H4 (cell line): ENCODE data around the gene HYAL1. TPM values are rescaled to one million over a fixed set of nuclear protein-coding genes. Genes with fewer than 3 reads are reported as not detected.

Experiments used
- DNase-seq: peaks from one replicate; pipeline ENCODE4 v3.0.0-alpha.2; 2015; ENCODE audit warnings: low spot score
- total RNA-seq: library from RNA; depleted of rRNA; stranded (reverse); fragments of >200 nt; shearing (Covaris generic); gene quantifications from 2 replicates; pipeline ENCODE4 v1.2.3, GENCODE V29; 2014; rRNA removed

The HYAL1 gene, protein sequence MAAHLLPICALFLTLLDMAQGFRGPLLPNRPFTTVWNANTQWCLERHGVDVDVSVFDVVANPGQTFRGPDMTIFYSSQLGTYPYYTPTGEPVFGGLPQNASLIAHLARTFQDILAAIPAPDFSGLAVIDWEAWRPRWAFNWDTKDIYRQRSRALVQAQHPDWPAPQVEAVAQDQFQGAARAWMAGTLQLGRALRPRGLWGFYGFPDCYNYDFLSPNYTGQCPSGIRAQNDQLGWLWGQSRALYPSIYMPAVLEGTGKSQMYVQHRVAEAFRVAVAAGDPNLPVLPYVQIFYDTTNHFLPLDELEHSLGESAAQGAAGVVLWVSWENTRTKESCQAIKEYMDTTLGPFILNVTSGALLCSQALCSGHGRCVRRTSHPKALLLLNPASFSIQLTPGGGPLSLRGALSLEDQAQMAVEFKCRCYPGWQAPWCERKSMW
- total RNA-seq: not detected in 2 replicates

DNA sequence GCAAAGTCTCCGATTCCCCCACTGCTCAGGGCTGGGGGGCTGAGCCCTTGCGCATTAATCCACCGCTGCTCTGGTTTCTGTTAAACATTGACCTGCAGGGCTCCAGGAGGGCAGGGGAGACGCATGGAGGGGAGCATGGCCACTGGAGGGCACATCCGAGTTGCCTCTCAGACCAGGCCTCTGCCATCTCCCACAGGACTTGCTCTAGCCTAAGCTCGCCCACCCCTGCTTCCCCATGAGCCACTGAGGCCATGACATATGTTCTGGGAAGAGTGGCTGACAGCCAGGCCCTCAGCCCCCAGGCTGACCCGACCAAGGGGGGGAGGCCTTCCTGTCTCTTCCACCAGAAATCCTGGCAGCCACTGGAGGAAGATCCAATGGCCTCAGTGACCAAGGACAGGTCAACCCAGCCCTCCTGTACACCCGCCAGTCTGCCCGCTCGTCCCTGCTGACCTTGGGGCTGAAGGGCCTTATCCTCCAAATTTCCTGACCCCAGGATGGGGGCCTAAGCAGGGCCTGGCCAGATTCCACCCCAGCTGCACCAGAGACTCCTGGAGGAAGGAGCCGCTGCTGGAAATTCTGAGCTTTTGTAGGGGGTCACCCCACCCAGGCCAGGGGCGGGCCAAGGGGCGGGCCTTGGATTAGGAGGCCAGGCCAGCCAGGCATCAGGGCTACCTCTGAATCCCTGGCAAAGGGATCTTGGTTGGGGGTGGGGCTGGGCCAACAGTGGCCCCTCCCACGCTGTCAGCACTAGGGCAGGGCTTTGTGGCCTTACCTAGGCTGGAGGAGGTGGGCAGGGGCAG is at the start of gene HYAL1:
Gene HYAL1, minus strand, starts transcription at position 562 of the 803 bp plus-strand sequence. CDS start 618 bp downstream, outside the sequence.
- DNase-seq: no peak

DNA sequence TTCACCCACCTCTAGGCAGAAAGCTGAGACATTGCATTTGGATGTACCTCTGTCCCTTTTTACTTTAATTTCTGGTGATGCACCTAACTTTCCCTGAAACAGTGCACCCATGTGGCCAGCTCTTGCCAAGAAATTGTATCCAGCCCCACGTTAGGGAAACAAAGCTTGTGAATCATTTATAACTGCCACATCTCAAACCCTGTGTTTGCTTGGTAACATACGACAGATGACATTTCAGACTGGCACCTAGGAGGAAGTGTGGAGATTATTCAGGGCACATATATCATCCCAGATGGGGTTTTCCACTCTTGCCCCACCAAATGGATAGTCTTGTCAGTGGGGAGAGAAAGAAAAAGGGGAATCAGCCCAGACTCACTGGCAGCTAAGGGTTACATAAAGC is 49.4 kb upstream of the HYAL1 start:
- no peak for DNase-seq

DNA sequence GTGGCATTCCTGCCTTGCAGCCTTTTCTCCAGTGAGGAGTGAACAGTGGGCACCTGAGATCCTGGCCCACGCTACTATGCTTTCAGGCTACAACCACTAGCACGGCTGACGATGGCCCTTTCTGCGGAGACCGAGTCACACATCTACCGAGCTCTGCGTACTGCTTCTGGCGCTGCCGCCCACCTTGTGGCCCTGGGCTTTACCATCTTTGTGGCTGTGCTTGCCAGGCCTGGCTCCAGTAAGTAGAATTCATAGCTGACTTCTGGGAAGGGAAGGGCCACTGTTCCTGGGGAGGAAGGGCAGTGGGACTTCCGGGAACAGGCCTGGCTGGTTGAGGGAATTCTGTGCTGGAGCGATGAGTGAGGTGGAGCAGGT is 47.9 kb upstream of the HYAL1 start:
- no peak for DNase-seq

DNA sequence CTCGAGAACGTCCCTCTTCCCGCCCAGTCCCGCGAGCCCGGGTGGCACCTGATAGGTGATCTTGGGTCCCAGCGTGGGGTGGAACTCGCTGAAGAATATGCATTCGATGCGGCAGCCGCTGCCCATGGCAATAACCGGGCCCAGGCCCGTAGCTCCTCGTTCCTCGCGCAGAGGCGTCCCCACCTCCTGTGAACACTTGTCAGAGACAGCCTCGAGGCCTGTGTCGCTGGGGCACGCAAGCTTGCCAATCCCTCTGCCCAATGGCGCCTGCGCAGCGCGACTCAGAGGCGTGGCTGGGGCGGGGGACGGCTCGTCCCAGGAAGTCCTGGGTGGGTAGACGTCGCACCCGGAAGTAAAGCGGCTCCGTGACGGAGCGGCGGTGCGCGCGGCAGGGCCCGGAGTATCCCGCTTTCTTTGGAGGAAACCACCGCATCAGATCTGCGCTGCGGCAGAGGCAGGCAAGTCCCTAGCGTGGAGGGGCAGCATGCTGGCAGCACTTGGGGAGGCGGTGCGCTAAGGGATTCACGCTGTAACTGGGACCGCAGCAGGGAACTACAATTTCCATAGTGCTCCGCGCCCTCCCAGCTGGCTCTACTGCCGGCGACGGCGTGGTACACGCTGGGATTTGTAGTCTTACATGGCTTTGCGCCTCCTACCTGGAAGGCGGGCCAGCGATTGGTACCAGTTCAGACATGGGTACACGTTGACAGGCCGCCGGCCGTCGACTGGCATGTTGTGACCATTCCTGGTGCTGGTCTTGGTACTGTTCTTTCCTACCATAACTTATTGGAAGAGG is 47.4 kb upstream of the HYAL1 start, which contains the start of the genes CYB561D2 and NPRL2:
Gene CYB561D2, plus strand, starts transcription at position 336 of the 796 bp plus-strand sequence. CDS start 572 bp downstream, outside the sequence.
Gene NPRL2, minus strand, starts transcription at position 249 of the 796 bp plus-strand sequence. Its CDS starts 123 bp downstream, at position 126.
- peak; percentile 86 for DNase-seq

DNA sequence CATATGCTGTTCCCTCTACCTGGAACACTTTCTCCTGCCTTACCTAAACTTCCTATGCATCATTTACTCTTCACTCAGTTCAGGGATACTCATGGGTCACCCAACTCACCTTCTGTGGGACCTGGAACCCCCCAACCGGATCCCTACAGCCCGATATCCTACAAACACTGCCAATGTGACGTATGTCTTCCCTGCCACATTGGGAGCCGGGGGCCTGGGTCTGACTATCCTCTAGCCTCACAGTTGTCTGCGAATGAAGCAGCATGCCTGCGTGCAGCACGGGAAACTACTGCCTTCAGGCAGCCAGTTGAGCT is 46.8 kb upstream of the HYAL1 start:
- DNase-seq: no peak

DNA sequence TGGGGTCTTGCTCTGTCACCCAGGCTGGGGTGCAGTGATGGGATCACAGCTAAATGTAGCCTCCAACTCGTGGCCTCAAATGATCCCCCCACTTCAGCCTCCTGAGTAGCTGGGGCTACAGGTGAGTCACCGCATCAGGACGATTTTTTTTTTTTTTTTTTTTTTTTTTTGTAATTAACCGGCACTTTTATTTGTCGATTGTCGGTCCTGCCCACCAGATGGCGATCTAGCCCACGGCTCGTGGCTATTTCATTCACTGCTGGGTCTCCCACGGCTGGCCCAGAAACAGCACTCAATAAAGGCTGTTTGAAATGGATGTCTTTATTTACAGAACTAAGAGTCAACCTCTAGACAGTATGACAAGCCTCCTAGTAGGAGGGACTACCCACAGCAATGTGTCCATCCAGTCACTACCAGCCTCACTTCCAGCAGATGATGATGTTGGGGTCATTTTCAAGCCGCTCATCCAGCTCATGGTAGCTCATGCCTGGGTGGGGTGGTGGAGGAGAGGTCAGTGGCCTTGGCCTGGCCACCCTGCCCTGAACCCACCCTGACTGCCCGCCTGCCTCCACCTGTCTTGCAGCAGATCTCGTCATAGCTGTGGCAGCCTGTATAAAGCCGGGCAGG is 43.9 kb upstream of the HYAL1 start:
- peak; percentile 61 for DNase-seq

DNA sequence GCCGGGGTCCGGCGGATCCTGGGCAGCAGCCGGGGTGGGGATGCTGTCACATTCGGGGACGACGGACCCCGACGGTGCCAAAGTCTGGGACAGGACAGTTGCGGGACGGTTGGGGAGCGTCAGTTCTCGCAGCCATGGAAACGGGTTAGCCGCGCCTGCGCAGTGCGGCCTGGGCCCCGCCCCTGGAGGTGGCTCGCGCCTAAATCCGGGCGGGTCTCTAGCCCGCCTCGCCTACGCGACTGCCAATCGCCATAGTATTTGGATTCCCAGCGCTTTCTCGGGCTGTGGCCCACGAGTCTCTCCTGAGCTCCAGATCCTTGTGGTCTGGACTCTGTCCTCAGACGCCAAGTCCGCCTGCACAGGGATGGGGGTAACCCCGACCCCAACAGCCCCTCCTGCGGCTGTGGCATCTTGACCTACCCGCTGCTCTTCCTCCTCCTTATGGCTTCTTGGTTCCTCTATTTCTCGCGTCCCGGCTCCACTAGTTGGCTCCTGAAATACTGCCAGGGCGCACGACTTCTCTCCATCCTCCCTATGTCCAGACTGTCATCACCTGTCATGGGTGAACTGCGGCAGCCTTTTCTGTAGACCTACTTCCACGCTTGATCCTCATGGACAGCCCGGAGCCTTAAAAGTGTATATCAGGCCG is 42.3 kb upstream of the HYAL1 start, which contains the start of gene ZMYND10:
Gene ZMYND10, minus strand, starts transcription at position 147 of the 649 bp plus-strand sequence. CDS start 153 bp downstream, outside the sequence.
- DNase-seq: no peak

DNA sequence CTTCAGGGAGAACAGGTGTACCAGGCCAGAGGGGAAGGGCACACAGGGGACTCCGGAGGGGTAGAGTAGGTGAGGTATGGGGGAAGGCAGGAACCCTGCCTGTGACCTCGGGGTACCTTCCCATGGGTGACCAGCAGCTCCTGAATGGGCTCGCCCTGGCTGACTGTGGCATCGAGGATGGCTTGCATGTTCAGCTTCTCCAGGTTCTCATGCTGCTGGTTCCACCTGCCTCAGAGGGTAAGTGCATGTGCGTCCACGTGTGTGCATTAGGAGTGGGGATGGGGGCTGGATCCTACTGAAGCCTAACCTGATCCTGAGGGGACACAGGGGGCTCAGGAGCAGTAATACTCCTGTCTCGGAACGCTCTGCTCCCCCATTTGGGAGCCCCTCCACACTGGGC is 41.6 kb upstream of the HYAL1 start:
- DNase-seq: no peak

DNA sequence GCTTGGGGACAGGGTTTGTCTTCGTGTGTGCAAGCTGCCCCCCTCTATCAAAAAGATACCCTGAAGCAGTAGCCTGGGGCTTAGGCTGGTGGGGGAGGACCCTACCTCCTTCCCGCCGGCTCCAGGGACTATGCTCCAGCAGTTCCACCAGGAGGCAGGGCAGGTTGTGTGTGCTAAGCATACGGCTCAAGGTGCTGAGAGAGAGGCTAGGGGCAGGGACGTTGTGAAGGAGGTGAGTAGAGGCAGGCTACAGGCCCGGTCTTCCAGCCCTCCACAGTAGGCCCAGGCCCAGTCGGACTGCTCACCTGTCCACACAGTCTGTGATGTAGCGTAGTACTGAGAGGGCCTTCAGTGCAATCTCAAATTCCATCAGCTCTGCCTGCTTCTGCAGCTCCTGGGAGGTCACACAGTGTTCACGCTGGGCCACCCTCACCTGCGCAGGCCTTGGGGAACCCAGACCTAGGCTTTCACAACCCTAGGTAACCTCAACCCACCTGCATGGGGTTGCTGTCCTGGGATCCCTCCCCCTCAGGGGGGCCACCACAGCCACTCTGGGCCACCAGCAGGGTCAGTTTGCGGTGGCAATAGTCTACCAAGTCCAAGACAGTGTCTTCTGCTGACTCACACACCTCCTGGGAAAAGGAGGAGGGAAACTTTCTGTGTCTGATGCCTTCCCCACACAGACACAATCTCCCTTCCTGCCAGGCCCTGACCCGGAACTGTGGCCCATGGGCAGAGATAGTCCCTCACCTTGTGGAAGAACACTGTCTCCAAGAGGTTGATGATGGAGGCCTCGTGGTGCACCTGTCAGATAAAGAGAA is 39.6 kb upstream of the HYAL1 start:
- no peak for DNase-seq

DNA sequence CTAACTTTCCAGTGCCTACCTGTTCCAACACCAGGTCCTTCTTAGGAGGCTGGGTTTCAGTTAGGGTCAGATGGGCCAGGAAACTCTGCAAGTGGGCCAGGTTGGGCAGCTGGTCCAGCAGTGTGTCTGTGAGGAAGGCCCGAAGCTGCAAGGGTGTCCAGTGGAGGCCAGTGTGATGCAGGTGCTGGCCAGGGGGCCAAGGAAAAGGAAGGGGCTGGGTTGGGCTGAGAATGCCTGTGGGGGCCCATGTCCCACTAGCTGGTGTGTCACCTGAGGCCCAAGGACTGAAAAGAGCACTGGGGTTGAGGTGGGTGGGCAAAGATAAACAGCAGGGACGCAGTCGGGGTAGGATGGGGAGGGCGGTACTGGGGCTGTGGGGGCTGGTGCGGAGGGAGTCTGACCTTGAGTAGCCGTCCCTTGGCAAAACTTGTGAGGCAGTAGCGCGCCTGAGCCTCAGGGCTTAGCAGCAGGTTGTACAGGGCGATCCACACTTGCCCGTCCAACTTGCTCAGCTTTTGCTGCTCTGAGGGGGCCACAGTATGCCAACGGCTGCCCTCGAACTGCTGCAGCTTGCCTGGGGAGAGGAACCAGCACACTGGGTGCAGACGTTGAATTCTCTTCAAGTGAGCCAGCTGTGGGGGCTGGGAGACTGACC is 38.7 kb upstream of the HYAL1 start:
- DNase-seq: no peak

DNA sequence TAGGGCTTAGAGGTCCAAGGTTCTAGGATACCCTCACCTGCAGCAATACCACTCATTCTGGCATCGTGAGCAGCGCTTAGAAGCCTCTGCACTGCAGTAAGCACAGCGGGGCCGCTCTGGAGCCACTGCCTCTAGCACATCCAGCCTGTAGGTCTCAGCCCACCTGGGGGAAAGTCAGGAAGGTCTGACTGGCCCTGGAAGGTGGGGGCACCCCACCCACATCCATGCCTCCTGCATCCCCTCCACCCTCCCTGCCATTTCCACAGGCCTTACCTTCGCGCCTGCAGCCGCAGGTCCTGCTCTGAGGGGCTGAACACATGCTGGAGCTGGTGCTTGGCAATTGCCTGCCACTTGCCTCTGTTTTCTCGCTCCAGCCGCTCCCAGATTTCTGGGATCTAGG is 38.2 kb upstream of the HYAL1 start:
- no peak for DNase-seq

DNA sequence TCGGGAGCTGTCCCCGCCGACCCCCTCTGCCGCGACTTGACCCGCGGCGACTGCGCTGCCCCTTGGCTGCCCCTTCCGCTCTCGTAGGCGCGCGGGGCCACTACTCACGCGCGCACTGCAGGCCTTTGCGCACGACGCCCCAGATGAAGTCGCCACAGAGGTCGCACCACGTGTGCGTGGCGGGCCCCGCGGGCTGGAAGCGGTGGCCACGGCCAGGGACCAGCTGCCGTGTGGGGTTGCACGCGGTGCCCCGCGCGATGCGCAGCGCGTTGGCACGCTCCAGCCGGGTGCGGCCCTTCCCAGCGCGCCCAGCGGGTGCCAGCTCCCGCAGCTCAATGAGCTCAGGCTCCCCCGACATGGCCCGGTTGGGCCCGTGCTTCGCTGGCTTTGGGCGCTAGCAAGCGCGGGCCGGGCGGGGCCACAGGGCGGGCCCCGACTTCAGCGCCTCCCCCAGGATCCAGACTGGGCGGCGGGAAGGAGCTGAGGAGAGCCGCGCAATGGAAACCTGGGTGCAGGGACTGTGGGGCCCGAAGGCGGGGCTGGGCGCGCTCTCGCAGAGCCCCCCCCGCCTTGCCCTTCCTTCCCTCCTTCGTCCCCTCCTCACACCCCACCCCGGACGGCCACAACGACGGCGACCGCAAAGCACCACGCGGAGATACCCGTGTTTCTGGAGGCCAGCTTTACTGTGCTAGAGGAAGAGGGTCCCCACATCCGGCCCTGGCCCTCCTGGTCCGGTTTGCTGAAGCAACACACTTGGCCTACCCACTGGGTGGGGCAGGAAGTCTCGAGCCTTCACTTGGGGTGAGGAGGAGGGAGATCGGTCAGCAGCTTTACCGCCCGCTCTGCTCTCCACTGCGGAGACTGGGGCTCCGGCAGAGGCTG is 37.3 kb upstream of the HYAL1 start, which contains the start of gene RASSF1:
Gene RASSF1, minus strand, starts transcription at position 389 of the 882 bp plus-strand sequence. Its CDS starts 31 bp downstream, at position 358.
- DNase-seq: no peak

DNA sequence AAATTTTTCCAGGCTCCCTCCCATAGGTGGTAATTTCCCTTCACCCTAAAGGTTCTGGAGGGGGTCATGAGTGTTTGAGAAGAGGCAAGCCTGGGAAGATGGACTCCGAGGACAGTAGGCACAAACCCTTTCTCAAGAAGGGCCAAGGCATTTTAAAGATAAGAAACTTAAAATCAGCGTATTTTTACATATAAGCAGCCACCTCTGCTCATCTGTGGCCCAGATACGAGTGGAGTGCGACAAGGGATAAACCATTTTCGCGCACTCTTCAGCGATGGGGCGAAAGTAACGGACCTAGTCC is 36.7 kb upstream of the HYAL1 start:
- DNase-seq: no peak

DNA sequence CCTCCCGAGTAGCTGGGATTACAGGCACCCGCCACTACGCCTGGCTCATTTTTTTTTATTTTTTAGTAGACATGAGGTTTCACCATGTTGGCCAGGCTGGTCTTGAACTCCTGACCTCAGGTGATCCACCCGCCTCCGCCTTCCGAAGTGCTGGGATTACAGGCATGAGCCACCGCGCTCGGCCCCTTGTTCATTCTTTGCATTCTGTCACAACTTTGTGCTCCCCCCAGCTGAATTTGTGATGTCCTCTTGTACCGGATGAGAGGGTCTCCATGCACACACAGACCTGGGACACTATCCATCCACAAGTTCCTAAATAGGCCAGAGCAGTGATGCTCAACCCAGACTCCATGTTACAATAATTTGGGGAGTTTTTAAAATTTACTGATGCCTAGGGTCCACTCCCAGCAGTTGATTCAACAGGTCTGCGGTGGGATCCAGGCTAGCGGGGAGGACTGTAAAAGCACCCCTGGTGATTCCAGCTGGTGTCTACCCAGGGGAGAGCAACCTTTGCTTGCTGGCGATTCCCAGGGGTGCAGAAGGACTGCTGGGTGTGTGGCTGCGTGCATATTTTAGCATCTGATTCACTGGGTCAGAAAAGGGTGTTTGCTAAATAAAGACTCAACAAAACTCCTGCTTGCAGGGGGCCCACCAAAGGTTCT is 36.2 kb upstream of the HYAL1 start:
- DNase-seq: no peak

DNA sequence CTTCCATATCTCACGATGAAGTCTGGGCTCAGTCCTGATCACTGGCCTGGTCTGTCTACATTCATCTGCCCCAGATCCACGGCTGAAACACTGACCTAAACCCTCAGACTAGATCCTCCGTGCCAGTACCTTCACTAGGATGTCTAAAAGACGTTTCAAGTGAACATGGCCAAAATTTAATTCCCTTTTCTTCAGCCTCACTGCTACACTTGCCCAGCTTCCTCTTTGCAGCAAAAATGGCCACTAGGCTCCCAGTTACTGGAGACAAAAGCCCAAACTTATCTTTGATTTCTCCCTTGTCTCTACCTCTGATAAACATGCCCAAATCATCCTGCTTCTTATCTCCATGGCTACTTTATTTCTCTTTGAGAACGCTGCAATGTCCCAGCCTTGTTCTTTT is 35.6 kb upstream of the HYAL1 start:
- no peak for DNase-seq

DNA sequence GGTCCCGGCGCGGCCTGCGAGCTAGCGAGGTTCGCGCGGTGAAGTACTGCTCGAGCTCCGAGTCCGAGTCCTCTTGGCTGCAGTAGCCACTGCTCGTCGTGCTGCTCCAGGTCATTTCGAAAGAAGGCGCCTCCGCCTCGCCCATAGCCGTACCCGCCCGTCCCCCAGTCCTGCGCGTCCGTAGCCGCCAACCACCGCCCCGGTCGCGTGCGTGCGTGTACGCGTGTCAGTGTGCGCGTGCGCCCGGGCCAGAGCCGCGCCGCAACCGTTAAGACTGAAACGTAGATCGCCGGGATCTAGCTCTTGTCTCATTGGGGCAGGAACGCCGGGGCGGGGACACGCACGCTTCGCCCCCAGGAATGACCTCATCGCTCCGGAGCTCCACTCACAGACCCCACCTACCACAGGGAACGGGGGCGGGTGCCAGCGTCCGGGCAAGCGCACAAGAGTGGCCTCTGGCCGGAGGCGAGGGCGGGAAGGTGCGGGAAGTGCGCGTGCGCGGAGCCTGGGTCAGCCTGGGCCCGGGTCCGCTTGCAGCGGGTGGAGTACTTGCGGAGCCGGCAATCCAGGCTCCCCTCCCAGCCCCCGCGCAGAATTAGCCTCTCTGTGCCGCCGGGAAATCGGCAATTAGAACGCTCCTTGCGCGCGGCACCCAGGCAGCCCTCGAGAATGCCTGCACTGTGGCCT is 33.9 kb upstream of the HYAL1 start:
- DNase-seq: peak; percentile 97

DNA sequence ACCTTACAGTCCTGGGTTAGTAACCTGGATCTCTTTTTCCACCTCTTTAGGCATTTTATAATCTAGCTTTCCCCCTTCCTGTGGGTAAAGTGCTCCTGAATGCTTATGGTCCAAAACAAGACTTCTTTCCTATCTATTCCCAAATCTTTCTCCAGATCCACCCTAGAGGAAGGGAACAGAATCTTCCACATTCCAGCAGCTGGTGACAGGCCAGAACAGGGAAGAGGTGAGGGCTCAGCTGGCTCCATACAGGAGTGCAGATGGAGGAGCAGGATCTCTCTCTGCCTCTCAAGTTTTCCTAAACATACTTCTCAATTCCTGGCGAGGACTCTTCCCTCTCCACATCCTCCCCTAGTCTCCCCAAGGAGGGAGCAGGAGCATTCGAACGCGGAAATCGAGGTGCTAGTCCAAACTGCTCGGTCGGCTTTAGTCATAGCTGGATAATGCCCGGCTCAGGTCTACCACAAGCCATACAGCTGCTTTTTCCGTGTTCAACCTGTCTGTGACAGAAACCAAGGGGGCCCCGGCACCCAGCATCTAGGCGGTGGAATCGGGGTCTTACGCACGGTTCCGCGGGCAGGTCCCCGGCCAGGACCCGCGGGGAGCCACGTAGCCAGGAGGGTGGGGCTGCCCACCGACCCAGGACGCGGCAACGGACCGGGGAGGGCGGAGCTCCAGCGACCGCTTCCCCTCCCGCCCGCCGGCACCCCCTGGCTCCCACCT is 33.2 kb upstream of the HYAL1 start:
- no peak for DNase-seq
